SHP77 (cell line): ENCODE measurements around the gene VAMP2.
A peak's percentile ranks its signal among the peaks of the same experiment; 100 is the strongest.

Experiments
- DNase-seq, 2 experiments: peaks; one replicate each; lab custom pipeline; 2025; lab: John Stamatoyannopoulos, UW

VAMP2 gene

GRCh38 chr17:8162233-8162996 is at the start of gene VAMP2:
Gene VAMP2 (minus strand): TSS chr17:8162948. CDS start chr17:8162879, 69 bp downstream.
- peak in 1 of 2 experiments; percentile 43 for DNase-seq

- no peak for DNase-seq
Measured at GRCh38 chr17:8210761-8211458, 48.2 kb upstream of the VAMP2 start.

- DNase-seq = peak; percentile 99
Measured at GRCh38 chr17:8209907-8210760, 47.4 kb upstream of the VAMP2 start, which contains the start of gene AURKB. Gene AURKB (minus strand): TSS chr17:8210575. CDS start chr17:8210224, 351 bp downstream.

DNA sequence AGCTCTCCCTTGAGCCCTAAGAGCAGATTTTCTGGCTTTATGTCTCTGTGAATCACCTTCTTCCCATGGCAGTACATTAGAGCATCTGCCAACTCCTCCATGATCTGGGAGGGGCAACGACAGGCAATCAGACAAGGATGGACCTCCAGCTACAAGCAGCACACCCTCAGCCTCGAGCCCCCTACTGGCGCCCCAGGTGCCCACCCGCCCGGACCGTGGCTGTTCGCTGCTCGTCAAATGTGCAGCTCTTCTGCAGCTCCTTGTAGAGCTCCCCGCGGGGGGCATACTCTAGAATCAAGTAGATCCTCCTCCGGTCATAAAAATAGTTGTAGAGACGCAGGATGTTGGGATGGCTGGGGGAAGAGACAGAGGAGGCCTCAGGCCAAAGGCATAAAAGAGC is 43.8 kb upstream of the VAMP2 start:
- DNase-seq = no peak

DNA sequence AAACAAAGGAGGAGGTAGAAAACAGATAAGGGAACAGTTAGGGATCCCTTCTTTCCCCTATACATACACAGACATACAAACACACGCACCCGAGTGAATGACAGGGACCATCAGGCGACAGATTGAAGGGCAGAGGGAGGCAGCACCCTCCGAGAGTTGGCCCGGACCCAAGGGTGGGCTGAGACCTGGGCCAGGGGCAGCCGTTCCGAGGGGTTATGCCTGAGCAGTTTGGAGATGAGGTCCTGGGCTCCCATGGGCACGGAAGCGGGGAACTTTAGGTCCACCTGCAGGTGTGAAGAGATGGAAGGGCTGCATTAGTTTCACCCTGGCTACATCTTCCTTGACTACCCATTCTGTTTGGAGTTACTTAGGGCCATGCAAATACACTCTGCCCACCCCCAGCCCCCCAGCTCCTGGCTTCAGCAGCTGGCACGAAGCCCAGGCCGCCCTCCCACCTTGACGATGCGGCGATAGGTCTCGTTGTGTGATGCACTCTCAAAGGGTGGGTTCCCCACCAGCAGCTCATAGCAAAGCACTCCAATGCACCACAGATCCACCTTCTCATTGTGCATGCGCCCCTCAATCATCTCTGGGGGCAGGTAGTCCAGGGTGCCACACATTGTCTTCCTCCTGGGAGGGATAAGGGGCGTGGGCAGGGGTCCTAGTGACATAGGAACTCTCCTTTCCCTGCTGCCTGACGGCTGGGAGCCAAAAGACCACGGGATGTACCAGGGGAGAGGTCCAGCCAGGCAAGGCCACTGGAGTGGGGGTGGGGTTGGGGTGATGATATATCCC is 42.2 kb upstream of the VAMP2 start:
- no peak for DNase-seq

DNA sequence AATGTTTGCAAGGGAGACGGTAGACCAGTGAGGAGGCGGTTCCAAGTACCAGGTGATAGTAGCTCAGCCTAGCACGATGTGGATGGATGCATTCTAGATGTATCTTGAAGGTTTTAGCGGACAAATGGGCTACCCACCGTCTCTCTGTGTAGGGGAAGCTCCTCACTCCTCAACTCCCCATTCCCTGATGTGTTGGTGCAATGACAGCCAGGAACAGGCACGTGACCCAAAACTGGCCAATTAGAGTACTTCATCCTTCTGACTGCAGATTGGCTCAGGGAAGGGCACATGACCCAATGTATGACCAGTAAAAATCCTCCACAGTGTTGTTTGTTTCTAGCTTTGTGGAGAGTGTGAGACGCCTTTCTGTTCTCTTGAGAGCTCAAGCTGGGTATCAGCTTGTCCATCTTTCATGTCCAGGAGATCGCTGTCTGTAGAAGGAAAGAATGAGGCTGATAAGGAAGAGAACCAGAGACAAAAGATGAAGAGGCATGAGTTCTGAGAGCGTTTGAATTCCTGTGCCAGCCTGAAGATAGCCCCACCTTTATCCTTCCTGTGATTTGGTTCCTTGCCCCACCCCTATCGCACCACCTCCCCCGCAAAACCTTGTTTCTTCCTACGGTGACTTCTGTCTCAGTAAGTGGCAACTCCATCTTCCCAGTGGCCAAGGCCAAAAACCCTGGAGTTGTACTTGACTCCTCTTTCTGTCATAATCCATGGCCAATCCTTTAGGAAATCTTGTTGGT is 29.5 kb upstream of the VAMP2 start:
- peak; percentile 95 to 97 for DNase-seq

DNA sequence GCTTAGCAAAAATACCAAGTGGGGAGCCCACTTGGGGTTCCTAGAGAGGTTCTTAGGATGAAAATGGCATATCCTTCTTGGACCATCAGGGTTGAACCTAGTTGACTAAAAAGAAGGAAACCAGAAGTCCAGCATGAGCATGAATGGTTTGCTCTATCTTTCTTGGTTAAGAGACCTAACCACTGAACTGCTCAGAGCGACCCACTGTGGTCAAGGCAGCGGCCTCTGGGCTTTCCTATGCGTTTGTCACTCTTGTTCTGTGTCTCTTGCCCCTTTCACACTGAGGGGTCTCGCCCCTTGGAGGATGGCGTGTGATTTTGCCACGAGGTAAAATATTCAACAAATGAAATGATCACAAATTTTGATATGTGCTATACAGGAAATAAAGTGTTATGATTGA is 27.8 kb upstream of the VAMP2 start:
- no peak for DNase-seq

DNA sequence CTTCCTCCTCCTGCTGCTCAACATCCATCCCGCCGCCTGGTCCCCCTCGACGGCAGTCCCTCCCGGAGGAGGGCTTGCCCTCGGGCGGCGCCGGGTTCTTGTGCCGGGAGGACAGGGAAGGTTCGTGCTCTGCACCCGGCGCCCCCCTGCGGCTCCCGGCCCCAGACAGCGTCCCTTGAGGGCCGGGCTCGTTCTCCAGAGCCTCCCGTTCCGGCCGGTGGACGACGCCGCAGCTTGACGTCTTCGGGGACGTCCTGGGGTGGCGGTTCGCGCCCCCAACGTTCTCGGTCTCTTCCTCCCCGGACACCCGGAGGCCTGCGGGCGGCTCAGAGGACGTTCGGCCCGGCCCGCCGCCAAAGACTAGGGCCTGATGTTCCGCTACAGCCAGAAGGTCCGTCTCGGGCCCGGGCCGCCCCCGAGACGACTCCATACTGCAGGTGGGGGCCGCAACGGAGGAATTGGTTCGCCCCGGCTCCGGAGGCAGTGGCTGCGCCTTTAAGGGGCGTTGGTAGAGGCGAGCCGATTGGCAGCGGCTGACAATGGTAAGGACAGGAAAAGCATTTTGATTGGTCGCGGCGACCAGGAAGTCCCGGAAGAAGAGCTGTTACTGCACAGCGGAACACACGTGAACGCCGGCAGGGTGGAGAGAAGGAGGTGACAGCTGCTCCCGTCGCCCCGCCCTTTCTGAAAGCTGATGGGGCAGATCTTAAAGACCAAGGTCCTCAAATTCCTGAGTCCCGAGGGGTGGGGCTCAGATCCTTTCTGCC is 27.1 kb upstream of the VAMP2 start, which contains the start of gene BORCS6:
BORCS6 (minus strand) TSS at position 470 of the 767 bp plus-strand sequence; CDS start at position 430, 40 bp downstream.
- DNase-seq = peak; percentile 99

GRCh38 chr17:8189041-8189710 is 26.4 kb upstream of the VAMP2 start:
- DNase-seq = peak in 1 of 2 experiments; percentile 15

DNA sequence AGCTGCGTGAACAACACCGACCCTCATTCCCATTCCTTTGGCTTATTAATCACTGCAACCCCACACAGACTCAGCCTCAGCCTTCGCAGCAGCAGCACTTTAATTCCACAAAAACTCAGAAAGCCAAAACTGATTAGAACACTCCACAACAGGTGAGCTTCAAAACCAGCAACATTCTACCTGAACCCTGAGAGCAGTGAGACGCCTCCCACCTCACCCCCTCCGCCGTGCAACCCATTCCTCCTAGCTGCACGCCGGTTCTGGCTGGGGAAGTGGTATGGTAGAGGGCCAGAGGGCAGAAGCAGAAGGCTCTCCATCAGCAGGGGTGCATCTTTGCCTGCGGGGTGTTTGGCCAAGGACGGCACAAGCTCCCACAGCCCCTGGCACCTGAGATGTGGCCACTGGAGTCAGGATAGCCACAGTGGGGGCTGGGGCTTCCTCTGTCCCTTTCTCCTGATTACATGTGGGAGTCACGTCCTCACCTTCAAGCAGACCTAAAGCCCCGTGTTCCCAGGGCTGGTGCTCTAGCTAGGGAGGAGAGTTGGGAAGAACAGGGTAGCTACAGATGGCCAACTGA is 25.6 kb upstream of the VAMP2 start:
- DNase-seq = peak in 1 of 2 experiments; percentile 35

DNA sequence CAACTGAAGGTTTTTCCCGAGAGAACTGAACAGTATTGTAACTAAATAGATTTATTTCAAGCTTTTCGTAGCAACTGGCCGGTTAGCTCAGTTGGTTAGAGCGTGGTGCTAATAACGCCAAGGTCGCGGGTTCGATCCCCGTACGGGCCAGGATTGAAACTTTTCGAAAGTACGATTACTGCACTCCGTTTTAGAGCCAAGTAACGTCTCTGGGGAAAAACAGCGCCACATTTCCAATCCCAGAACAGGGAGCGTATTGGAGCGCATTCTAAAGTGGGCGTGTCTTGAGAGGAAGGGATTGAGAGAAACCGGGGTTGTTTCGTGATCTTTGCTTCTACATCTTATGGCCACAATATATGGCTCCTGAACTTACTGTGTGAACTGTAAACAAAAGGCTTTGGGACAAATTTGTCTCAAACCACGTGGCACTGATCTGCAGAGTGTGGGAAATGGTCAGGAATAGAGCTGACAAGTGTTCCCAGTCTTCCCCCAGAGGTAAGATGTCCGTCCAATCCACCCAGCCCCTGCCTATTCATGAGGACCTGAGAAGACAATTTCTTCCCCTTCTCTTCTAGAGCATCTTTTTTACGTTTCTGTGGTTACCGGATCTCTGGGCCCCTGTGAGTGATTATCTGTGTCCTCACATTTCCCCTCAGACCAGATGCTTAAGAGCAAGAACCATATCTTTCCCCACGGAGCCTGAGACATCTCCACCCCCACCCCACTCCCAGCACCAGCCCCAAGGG is 24.9 kb upstream of the VAMP2 start:
- peak; percentile 99 for DNase-seq

DNA sequence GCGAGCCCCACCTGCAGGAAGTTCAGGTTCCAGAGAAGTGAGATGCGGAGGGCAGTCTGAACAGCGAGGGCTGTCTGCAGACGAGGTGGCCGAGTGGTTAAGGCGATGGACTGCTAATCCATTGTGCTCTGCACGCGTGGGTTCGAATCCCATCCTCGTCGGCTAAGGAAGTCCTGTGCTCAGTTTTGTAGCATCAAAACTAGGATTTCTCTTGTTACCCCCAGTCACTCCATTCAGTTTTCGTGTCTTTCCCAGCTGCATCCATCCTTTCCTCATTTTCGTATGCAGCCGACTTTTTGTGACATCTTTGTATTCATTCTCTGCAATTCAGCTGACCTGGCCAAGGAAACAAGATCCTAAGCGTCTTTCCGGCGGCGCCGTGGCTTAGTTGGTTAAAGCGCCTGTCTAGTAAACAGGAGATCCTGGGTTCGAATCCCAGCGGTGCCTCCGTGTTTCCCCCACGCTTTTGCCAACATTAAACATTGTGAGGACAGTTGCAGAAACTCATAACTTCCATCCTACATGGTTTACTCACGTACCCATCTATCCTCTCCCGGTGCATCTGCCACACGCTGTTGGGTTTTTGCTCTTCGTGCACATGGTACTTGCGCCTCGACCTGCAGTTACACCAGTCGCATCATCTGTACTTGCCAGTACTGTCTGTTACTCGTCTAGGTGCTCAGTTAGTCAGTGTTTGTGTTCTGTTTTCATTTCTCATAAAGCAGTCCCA is 24.2 kb upstream of the VAMP2 start:
- DNase-seq = peak; percentile 95 to 99

- DNase-seq = no peak
Measured at GRCh38 chr17:8186446-8186786, 23.7 kb upstream of the VAMP2 start.

- peak; percentile 86 to 89 for DNase-seq
Measured at GRCh38 chr17:8185582-8186445, 23.1 kb upstream of the VAMP2 start.

DNA sequence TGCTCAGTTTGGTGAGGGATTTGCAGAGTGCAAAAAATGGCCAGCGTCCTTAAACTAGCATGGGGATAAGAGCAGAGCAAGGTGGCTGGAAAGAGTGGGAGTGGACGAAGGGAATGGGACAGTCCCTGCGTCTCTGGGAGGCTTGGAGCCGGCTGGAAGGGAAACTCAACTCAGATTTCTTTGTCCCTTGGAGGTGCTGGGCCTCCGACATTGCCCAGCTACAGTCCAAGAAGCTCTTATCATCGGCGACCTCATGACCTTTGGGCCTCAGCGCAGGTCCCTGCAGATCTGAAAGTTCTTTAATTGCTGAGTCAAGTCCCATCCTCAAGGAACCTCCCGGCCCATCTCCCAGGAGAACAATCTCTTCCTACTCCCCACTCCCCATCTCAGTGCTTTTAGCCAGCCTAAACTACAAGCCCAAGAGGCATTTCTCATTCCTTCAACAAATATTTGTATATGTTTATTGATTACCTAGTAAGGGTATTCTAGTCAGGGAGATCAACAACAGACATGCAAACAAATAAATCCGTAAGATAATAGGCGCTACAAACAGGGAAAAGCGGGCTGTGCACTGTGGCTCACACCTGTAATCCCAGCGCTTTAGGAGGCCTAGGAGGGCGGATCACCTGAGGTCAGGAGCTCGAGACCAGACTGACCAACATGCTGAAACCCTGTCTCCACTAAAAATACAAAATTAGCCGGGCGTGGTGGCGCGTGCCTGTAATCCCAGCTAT is 14.4 kb upstream of the VAMP2 start:
- peak; percentile 6 to 44 for DNase-seq
